ENCODE measurements around the gene CHAD. TPM values are rescaled to one million over a fixed set of nuclear protein-coding genes. Genes with fewer than 3 reads are reported as not detected.

The CHAD gene
- total and polyA plus RNA-seq, 5 donors from 2014 or later = not detected

DNA sequence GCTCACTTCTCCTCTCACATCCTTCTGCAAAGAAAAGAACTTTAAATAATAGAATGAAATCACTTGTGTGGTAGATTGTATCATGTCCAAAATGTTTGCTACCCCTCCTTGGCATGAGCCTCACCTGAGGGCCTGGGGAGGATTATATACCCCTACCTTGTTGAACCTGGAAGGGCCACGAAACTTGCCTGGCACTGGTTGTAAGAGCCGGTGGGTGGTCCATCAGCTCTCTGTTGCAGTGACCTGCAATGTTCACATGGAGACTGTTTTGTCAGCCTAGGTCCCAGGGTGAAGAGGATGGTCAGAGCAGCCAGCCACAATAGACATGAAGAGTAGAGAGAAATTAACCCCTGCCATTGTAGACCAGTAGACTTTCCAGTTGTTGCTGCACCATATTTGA, 20.2 kb upstream of the CHAD start:
- no peaks in the 10 kb centered on the region for H3K4me1 Mint-ChIP-seq
- Histone ChIP-seq H3K4me1 (ENCODE audit: control insufficient read depth, insufficient read depth, low read length, poor library complexity, severe bottlenecking) (no peaks in the 10 kb centered on the region), H3K4me3 (ENCODE audit: low read depth, low read length) (no peak overlapping the region), H3K9me3 (ENCODE audit: control insufficient read depth in 2 of 2, low read length in 2 of 2) (no peaks in the 10 kb centered on the region), H3K27me3 (ENCODE audit: control insufficient read depth, insufficient read depth, low read length) (no peaks in the 10 kb centered on the region), H3K36me3 (ENCODE audit: control insufficient read depth, insufficient read depth, low read length) (peaks cover 26% of the 10 kb centered on the region), H3K27ac (ENCODE audit: insufficient read depth, low read length, poor library complexity, severe bottlenecking) (no peak overlapping the region)
- peaks cover 5% of the 10 kb centered on the region for H3K27me3 Mint-ChIP-seq
- DNase-seq (no peak), ATAC-seq (ENCODE audit: low read depth in 2 of 2) (no peak)
- peaks cover 16% of the 10 kb centered on the region for H3K36me3 Mint-ChIP-seq
- H3K27ac Mint-ChIP-seq = no peak overlapping the region
- H3K4me3 Mint-ChIP-seq = no peak overlapping the region
- no peaks in the 10 kb centered on the region for H3K9me3 Mint-ChIP-seq

DNA sequence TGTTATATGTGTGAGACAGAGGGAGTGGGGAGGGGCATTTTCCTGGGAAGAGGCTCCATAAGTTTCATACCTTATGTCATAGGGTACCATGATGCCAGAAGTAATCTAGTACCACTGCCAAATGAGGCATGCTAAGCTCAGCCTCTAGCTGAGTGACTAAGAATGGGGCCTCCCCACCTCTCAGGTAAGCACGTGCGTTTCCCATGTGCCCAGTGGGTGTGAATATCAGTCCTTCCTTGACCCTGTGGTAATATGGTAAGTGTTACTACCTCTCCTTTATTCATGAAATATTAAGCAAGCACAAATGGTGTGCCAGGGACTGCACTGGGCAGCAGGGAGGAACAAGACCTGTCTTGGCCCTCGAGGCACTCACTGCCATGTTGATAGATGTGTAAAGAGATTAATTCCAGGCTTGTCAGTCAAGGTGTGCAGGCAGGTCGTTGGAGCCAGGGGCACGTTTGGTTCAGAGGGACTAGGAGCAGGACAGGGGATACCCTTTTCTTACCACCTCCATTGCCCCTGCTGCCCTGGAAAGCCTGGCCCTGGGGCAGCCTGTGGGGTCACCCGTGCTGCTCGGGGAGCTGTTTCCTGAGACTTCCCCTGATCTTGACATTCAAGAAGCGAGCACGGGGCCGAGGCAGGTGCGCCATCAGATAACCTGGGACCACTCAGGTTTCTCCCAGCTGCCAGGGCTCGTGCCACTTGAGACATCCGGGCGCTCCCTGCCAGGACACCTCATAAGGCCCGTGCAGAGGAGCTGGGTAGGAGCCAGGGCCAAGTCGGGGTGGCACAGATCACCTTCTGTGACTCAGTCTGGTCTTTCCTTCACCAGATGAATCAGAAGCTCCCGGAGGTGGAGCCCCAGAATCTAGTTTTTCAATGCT, 18.8 kb upstream of the CHAD start:
- Histone ChIP-seq H3K36me3 (ENCODE audit: control insufficient read depth, insufficient read depth, low read length) (peaks cover 30% of the 10 kb centered on the region), H3K4me3 (ENCODE audit: low read depth, low read length) (no peak overlapping the region), H3K27ac (ENCODE audit: insufficient read depth, low read length, poor library complexity, severe bottlenecking) (no peak overlapping the region), H3K9me3 (ENCODE audit: control insufficient read depth in 2 of 2, low read length in 2 of 2) (no peaks in the 10 kb centered on the region), H3K27me3 (ENCODE audit: control insufficient read depth, insufficient read depth, low read length) (no peaks in the 10 kb centered on the region), H3K4me1 (ENCODE audit: control insufficient read depth, insufficient read depth, low read length, poor library complexity, severe bottlenecking) (no peaks in the 10 kb centered on the region)
- DNase-seq (no peak), ATAC-seq (ENCODE audit: low read depth in 2 of 2) (no peak)
- Mint-ChIP-seq H3K9me3 (no peaks in the 10 kb centered on the region), H3K4me3 (no peak overlapping the region), H3K27ac (no peak overlapping the region), H3K36me3 (peaks cover 22% of the 10 kb centered on the region), H3K4me1 (peaks cover 0 to 5% (median 2%) of the 10 kb centered on the region in 4 donors), H3K27me3 (peaks cover 4% of the 10 kb centered on the region)

DNA sequence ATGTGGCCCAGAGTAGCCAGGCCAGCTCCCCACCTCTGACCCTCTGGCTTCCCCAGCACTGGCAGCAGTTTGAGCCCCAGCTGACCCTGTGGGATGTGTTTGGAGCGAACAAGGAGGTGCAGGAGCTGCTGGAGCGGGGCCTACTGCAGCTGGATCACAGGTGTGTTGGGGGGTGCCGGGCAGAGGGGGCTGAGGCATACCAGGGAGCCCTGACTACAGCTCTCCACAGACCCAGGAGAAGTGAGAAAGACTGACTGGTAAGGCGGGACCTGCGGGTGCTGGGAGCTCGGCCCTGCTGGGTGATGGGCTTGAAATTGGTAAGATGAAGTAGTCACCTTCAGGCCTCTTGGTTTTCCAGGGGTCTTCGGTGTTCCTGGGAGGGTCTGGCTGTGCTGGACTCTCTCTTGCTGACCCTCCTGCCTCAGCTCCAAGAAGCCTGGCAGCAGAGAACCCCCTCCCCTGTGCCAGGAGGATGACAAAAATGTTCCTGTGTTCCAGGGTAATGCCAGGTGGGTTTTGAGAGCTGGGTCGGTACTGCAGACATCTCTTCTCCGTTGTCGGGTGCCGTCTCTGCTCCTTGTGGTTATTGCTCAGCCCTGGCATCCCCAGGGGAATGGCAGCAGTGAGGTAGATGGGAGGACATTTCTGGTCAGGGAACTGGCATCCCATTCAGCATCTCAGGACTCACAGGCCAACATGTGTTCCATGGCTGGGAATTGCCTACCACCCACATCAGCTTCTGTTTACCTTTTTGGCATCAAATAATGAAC, 15.9 kb upstream of the CHAD start:
- Histone ChIP-seq H3K27me3 (ENCODE audit: control insufficient read depth, insufficient read depth, low read length) (no peaks in the 10 kb centered on the region), H3K4me3 (ENCODE audit: low read depth, low read length) (no peak overlapping the region), H3K36me3 (ENCODE audit: control insufficient read depth, insufficient read depth, low read length) (peaks cover 40% of the 10 kb centered on the region), H3K9me3 (ENCODE audit: control insufficient read depth in 2 of 2, low read length in 2 of 2) (no peaks in the 10 kb centered on the region), H3K27ac (ENCODE audit: insufficient read depth, low read length, poor library complexity, severe bottlenecking) (no peak overlapping the region), H3K4me1 (ENCODE audit: control insufficient read depth, insufficient read depth, low read length, poor library complexity, severe bottlenecking) (peaks cover 8% of the 10 kb centered on the region)
- Mint-ChIP-seq H3K27ac (no peak overlapping the region), H3K4me1 (peaks cover 2 to 17% (median 10%) of the 10 kb centered on the region in 4 donors), H3K9me3 (no peaks in the 10 kb centered on the region), H3K27me3 (no peaks in the 10 kb centered on the region), H3K36me3 (peaks cover 23% of the 10 kb centered on the region), H3K4me3 (no peak overlapping the region)
- DNase-seq (no peak), ATAC-seq (ENCODE audit: low read depth in 2 of 2) (no peak)

DNA sequence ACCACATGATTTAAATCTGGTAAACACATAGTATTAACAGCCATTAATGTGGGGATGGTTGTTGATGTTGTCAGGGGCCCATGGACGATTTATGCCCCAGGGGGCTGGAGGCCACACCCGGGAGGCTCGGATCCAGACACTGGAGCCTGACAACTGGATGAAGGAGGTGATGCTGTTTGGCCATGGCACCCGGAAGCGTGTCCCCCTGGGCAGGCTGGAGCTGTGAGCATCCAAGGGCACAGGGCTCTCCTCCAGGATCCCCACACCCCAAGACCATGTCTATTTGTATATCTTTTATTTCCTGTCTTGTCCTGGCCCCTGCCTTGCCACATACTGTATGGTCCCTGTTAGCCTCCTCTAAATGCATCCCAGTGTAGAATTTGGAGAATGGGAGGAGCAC, 14.6 kb upstream of the CHAD start:
- Mint-ChIP-seq H3K9me3 (no peaks in the 10 kb centered on the region), H3K4me1 (peaks cover 7 to 24% (median 14%) of the 10 kb centered on the region in 4 donors), H3K36me3 (peaks cover 23% of the 10 kb centered on the region), H3K27me3 (peaks cover 2% of the 10 kb centered on the region), H3K27ac (peak overlapping the region in 1 of 3 donors; percentile 52), H3K4me3 (no peak overlapping the region)
- ATAC-seq (ENCODE audit: low read depth in 2 of 2) (no peak), DNase-seq (no peak)
- H3K27ac ChIP-seq (ENCODE audit: insufficient read depth, low read length, poor library complexity, severe bottlenecking) = no peak overlapping the region
- H3K4me1 ChIP-seq (ENCODE audit: control insufficient read depth, insufficient read depth, low read length, poor library complexity, severe bottlenecking) = peaks cover 12% of the 10 kb centered on the region
- no peaks in the 10 kb centered on the region for H3K9me3 ChIP-seq (ENCODE audit: control insufficient read depth in 2 of 2, low read length in 2 of 2)
- no peaks in the 10 kb centered on the region for H3K27me3 ChIP-seq (ENCODE audit: control insufficient read depth, insufficient read depth, low read length)
- H3K4me3 ChIP-seq (ENCODE audit: low read depth, low read length) = no peak overlapping the region
- H3K36me3 ChIP-seq (ENCODE audit: control insufficient read depth, insufficient read depth, low read length) = peaks cover 40% of the 10 kb centered on the region

DNA sequence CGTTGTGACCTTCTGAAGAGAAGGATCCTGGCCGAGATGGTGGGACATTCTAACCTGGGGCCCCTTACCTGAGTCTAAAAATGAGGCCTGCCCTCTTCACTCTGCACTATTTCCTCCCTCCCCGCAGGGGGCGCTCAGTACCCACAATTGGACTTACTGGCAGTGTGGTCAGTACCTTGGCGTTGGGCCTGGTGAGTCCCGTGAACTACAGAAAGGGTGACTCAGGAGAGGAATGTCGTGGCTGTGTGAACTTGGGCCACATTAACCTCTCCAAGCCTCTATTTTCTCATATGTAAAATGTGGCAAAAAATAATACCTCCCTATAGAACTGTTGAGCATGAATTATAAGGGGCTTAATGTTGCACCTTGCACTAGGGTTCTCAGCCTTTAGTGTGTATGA, 13.8 kb upstream of the CHAD start:
- H3K27ac Mint-ChIP-seq = peak overlapping the region in 2 of 3 donors; percentile 36 to 52

DNA sequence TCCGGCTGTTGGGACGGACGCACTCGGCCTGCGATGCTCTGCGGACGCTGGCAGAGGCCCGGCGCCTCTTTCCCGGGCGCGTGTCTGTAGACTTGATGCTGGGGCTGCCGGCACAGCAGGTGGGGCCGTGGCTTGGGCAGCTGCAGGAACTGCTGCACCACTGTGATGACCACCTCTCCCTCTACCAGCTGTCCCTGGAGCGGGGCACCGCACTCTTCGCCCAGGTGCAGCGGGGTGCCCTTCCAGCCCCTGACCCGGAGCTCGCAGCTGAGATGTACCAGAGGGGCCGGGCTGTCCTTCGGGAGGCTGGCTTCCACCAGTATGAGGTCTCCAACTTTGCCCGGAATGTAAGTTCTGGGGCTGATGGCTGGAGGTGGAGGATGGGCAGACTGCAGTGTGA, 13.4 kb upstream of the CHAD start:
- Mint-ChIP-seq H3K36me3 (peaks cover 23% of the 10 kb centered on the region), H3K4me1 (peaks cover 10 to 28% (median 15%) of the 10 kb centered on the region in 4 donors), H3K9me3 (no peaks in the 10 kb centered on the region), H3K4me3 (no peak overlapping the region), H3K27me3 (peaks cover 5% of the 10 kb centered on the region), H3K27ac (peak overlapping the region in 1 of 3 donors; percentile 52)
- H3K27me3 ChIP-seq (ENCODE audit: control insufficient read depth, insufficient read depth, low read length) = no peaks in the 10 kb centered on the region
- ATAC-seq (ENCODE audit: low read depth in 2 of 2) = no peak
- H3K27ac ChIP-seq (ENCODE audit: insufficient read depth, low read length, poor library complexity, severe bottlenecking) = peak overlapping the region; percentile 14
- peaks cover 15% of the 10 kb centered on the region for H3K4me1 ChIP-seq (ENCODE audit: control insufficient read depth, insufficient read depth, low read length, poor library complexity, severe bottlenecking)
- H3K4me3 ChIP-seq (ENCODE audit: low read depth, low read length) = no peak overlapping the region
- no peak for DNase-seq
- no peaks in the 10 kb centered on the region for H3K9me3 ChIP-seq (ENCODE audit: control insufficient read depth in 2 of 2, low read length in 2 of 2)
- peaks cover 35% of the 10 kb centered on the region for H3K36me3 ChIP-seq (ENCODE audit: control insufficient read depth, insufficient read depth, low read length)

More for the DNA sequence above, 13.8 kb upstream of the CHAD start:
- Histone ChIP-seq H3K36me3 (ENCODE audit: control insufficient read depth, insufficient read depth, low read length) (peaks cover 38% of the 10 kb centered on the region), H3K4me3 (ENCODE audit: low read depth, low read length) (no peak overlapping the region), H3K27me3 (ENCODE audit: control insufficient read depth, insufficient read depth, low read length) (no peaks in the 10 kb centered on the region), H3K27ac (ENCODE audit: insufficient read depth, low read length, poor library complexity, severe bottlenecking) (peak overlapping the region; percentile 14), H3K9me3 (ENCODE audit: control insufficient read depth in 2 of 2, low read length in 2 of 2) (no peaks in the 10 kb centered on the region), H3K4me1 (ENCODE audit: control insufficient read depth, insufficient read depth, low read length, poor library complexity, severe bottlenecking) (peaks cover 15% of the 10 kb centered on the region)
- Mint-ChIP-seq H3K4me1 (peaks cover 10 to 28% (median 15%) of the 10 kb centered on the region in 4 donors), H3K36me3 (peaks cover 23% of the 10 kb centered on the region), H3K4me3 (peak overlapping the region in 1 of 4 donors; percentile 6), H3K9me3 (no peaks in the 10 kb centered on the region), H3K27me3 (peaks cover 5% of the 10 kb centered on the region)
- DNase-seq = peak; percentile 54 to 74 (median 67)
- no peak for ATAC-seq (ENCODE audit: low read depth in 2 of 2)

DNA sequence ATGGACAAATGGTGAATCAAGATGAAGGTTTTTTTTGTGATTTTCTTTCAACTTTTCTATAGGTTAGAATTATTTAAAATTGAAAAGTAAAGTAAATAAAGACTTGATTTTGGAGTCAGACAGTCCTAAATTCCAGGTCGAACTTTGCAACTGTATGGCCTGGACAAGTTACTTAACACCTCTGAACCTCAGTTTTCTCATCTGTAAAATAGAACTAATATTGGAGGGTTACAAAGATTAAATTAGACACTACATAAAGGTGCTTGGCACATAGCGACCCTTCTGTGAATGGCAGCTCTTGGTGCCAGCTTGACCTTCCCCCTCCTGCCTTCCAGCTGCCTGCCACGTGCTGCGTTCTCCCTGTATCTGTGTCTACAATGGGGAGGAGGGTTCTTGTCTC, 13.0 kb upstream of the CHAD start:
- H3K27ac Mint-ChIP-seq = peak overlapping the region in 1 of 3 donors; percentile 52
- no peaks in the 10 kb centered on the region for H3K27me3 ChIP-seq (ENCODE audit: control insufficient read depth, insufficient read depth, low read length)
- DNase-seq (no peak), ATAC-seq (ENCODE audit: low read depth in 2 of 2) (no peak)
- no peak overlapping the region for H3K4me3 ChIP-seq (ENCODE audit: low read depth, low read length)
- peaks cover 35% of the 10 kb centered on the region for H3K36me3 ChIP-seq (ENCODE audit: control insufficient read depth, insufficient read depth, low read length)
- H3K9me3 ChIP-seq (ENCODE audit: control insufficient read depth in 2 of 2, low read length in 2 of 2) = no peaks in the 10 kb centered on the region
- peaks cover 8% of the 10 kb centered on the region for H3K27me3 Mint-ChIP-seq
- H3K4me3 Mint-ChIP-seq = no peak overlapping the region
- no peaks in the 10 kb centered on the region for H3K9me3 Mint-ChIP-seq
- no peak overlapping the region for H3K27ac ChIP-seq (ENCODE audit: insufficient read depth, low read length, poor library complexity, severe bottlenecking)
- peaks cover 23% of the 10 kb centered on the region for H3K36me3 Mint-ChIP-seq
- peaks cover 10 to 28% (median 15%) of the 10 kb centered on the region in 4 donors for H3K4me1 Mint-ChIP-seq
- H3K4me1 ChIP-seq (ENCODE audit: control insufficient read depth, insufficient read depth, low read length, poor library complexity, severe bottlenecking) = peaks cover 15% of the 10 kb centered on the region

Data from CD4-positive, CD25-positive, alpha-beta regulatory T cell (primary cell).